Neuronal stem cell (in vitro differentiated cells): ENCODE results near the gene ROBO2.

Experiments used
- DNase-seq: peaks from one replicate; pipeline ENCODE4 v3.0.0-alpha.2; 2013; ENCODE audit warnings: low spot score
- H2AFZ ChIP-seq: one replicate; pipeline ENCODE4 v1.6.1; 2013; ENCODE audit warnings: mild to moderate bottlenecking, low read length, inconsistent platforms
- H2AK5ac ChIP-seq: 2 replicates; pipeline ENCODE4 v1.6.1; 2013; ENCODE audit warnings: low read depth, mild to moderate bottlenecking, inconsistent platforms, low read length, moderate library complexity, mixed read lengths
- H2BK120ac ChIP-seq: 2 replicates; pipeline ENCODE4 v1.6.1; 2013; ENCODE audit warnings: low read depth, mild to moderate bottlenecking, inconsistent platforms, low read length, moderate library complexity, mixed read lengths
- H2BK12ac ChIP-seq: one replicate; pipeline ENCODE4 v1.6.1; 2013; ENCODE audit warnings: low read length, inconsistent platforms
- H2BK15ac ChIP-seq: 2 replicates; pipeline ENCODE4 v1.6.1; 2013; ENCODE audit warnings: mild to moderate bottlenecking, low read length, inconsistent platforms, mixed read lengths
- H2BK5ac ChIP-seq: one replicate; pipeline ENCODE4 v1.6.1; 2013; ENCODE audit warnings: inconsistent platforms, mild to moderate bottlenecking, low read length, moderate library complexity
- H3K14ac ChIP-seq: one replicate; pipeline ENCODE4 v1.6.1; 2013; ENCODE audit warnings: low read length, inconsistent platforms
- H3K18ac ChIP-seq: 2 replicates; pipeline ENCODE4 v1.6.1; 2013; ENCODE audit warnings: low read length, inconsistent platforms
- H3K23ac ChIP-seq: 2 replicates; pipeline ENCODE4 v1.6.1; 2013; ENCODE audit warnings: low read depth, mild to moderate bottlenecking, mixed read lengths, low read length, inconsistent platforms; ENCODE audit not compliant: poor library complexity
- H3K27ac ChIP-seq: replicated peaks from 3 replicates; pipeline ENCODE4 v1.5.1; 2013; ENCODE audit warnings: low read length, inconsistent platforms
- H3K27me3 ChIP-seq, 3 experiments: 2 replicates each; pipeline ENCODE4 v1.6.1; 2013; ENCODE audit warnings: low read length in 3 of 3, mild to moderate bottlenecking in 2 of 3, inconsistent platforms in 1 of 3, low read depth in 1 of 3, mixed read lengths in 1 of 3, moderate library complexity in 1 of 3; ENCODE audit not compliant: control insufficient read depth in 3 of 3, insufficient read depth in 3 of 3
- H3K36me3 ChIP-seq, 2 donors: replicated peaks in 1 of 2; 2 replicates each; pipeline ENCODE4 v1.6.1; 2013; ENCODE audit warnings: low read length in 2 of 2; ENCODE audit not compliant: control insufficient read depth in 2 of 2, insufficient read depth in 2 of 2
- H3K4ac ChIP-seq: 2 replicates; pipeline ENCODE4 v1.6.1; 2013; ENCODE audit warnings: inconsistent platforms, mild to moderate bottlenecking, low read length, moderate library complexity
- H3K4me1 ChIP-seq, 2 donors: 1 replicate in 1 of 2; 2 replicates in 1 of 2; pipeline ENCODE4 v1.6.1; 2013; ENCODE audit warnings: low read length in 2 of 2, low read depth in 1 of 2; ENCODE audit not compliant: control insufficient read depth in 2 of 2, insufficient read depth in 1 of 2
- H3K4me2 ChIP-seq: one replicate; pipeline ENCODE4 v1.6.1; 2013; ENCODE audit warnings: mild to moderate bottlenecking, low read length, inconsistent platforms; ENCODE audit not compliant: insufficient read depth, poor library complexity, severe bottlenecking
- H3K4me3 ChIP-seq, 2 donors: 2 replicates each; pipeline ENCODE4 v1.5.1; 2013; ENCODE audit warnings: low read length in 2 of 2, mild to moderate bottlenecking in 2 of 2, inconsistent platforms in 1 of 2, moderate library complexity in 1 of 2
- H3K79me1 ChIP-seq: one replicate; pipeline ENCODE4 v1.6.1; 2013; ENCODE audit warnings: low read depth, mild to moderate bottlenecking, inconsistent platforms, low read length, moderate library complexity
- H3K9ac ChIP-seq: one replicate; pipeline ENCODE4 v1.6.1; 2013; ENCODE audit warnings: mild to moderate bottlenecking, low read depth, low read length, inconsistent platforms; ENCODE audit not compliant: poor library complexity
- H3K9me3 ChIP-seq, 2 donors: replicated peaks in 1 of 2; 2 replicates each; pipeline versions ENCODE3 to v1.6.1; 2013; ENCODE audit warnings: low read length in 2 of 2, mild to moderate bottlenecking in 2 of 2, inconsistent platforms in 1 of 2, low read depth in 1 of 2, mixed read lengths in 1 of 2, moderate library complexity in 1 of 2; ENCODE audit not compliant: control insufficient read depth in 2 of 2, insufficient read depth in 1 of 2
- H4K8ac ChIP-seq: one replicate; pipeline ENCODE4 v1.6.1; 2013; ENCODE audit warnings: low read depth, mild to moderate bottlenecking, inconsistent platforms, low read length, moderate library complexity
- H4K91ac ChIP-seq: one replicate; pipeline ENCODE4 v1.6.1; 2013; ENCODE audit warnings: low read length, low read depth, mild to moderate bottlenecking, inconsistent platforms; ENCODE audit not compliant: poor library complexity
- WGBS, 2 donors: extraction: QIAGEN DNeasy Blood & Tissue Kit; methylation state at CpG; one replicate each; pipeline ENCODE4 v1.1.7; 2013; ENCODE audit warnings: missing lambda C conversion rate in 2 of 2, mixed read lengths in 1 of 2; ENCODE audit not compliant: insufficient read length in 2 of 2, insufficient replicate concordance in 1 of 2; ENCODE audit errors: extremely low coverage in 2 of 2; 5-methylcytosine and 5-hydroxymethylcytosine counted together

Gene ROBO2

DNA sequence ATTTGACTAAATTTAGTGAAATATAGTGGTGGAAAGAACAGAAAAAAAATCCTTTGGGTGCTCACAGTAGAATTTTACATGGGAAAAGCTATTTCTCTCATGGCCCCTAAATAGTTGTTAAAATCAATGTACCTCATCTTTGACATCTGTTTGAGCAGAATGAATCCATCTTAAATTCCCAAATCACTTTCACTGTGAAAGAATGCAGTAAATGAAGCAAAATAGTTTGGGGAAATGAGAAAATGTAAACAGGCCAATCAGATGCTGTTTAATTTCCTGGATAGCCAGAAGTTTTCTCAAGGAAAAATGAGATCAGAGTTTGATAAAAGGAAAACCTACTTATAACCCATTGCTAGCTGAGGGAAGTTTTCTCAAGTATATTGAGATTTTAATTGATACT lies 406.9 kb downstream of the ROBO2 start:
- no peaks in the 10 kb centered on the region for H3K4me1 ChIP-seq
- H3K79me1 ChIP-seq = peaks cover 1% of the 10 kb centered on the region
- H3K4me3 ChIP-seq = no peak overlapping the region
- no peak overlapping the region for H2AK5ac ChIP-seq
- H3K9me3 ChIP-seq = no peaks in the 10 kb centered on the region
- no peak overlapping the region for H3K23ac ChIP-seq
- DNase-seq = no peak
- no peak overlapping the region for H3K14ac ChIP-seq
- H2BK120ac ChIP-seq = no peak overlapping the region
- H3K27ac ChIP-seq = no peak overlapping the region
- no peak overlapping the region for H3K4ac ChIP-seq
- H3K18ac ChIP-seq = no peak overlapping the region
- no peak overlapping the region for H2BK12ac ChIP-seq
- H4K91ac ChIP-seq = no peak overlapping the region
- no peak overlapping the region for H2BK15ac ChIP-seq
- no peak overlapping the region for H3K4me2 ChIP-seq
- H2BK5ac ChIP-seq = no peak overlapping the region
- no peak overlapping the region for H2AFZ ChIP-seq
- no peak overlapping the region for H4K8ac ChIP-seq
- H3K9ac ChIP-seq = no peak overlapping the region
- H3K36me3 ChIP-seq = no peaks in the 10 kb centered on the region
- no peaks in the 10 kb centered on the region for H3K27me3 ChIP-seq

DNA sequence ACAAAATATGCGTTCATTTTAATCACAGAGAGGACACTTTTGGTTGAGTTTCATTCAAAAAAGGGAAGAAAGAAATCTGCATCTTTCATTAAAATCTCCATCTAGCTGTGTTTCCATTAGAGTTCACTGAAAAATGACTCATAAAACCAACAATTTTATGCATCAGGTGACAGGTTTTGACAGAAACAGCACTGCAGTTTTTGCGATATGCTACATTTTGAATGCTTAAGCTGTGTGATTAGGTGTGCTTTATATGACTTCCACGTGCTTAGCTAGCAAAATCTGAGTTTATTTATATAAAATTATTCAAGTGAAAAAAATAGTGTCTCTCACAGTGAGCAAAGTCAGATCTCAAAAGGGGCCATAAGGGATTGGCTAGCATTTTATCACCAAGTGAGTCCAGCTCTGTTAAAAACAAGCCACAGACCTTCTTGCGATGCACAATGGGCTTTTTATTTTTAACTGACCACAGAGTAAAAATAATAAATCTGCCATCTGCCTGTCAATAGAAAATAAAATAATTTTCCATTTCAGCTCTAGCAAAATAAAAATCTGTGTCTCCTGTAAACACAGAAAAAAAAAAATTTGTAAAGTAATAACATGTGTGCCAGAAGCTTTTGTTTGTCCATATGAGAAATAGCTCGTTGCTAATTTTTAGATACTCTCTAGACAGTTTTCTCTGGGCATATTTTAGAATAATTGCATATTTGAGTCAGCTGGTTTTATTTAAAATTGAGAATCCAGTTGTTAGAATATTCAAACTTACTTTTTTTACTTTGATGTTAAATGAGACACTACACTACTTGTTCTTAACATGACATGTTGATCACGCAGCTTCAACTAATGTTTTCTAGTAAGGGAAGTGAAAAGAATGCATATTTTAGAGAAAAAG lies 409.8 kb downstream of the ROBO2 start:
- H3K36me3 ChIP-seq = no peaks in the 10 kb centered on the region
- H3K18ac ChIP-seq = no peak overlapping the region
- H3K4ac ChIP-seq = no peak overlapping the region
- no peak overlapping the region for H2BK120ac ChIP-seq
- H2AFZ ChIP-seq = no peak overlapping the region
- no peak overlapping the region for H4K8ac ChIP-seq
- no peak for DNase-seq
- no peak overlapping the region for H2BK5ac ChIP-seq
- peaks cover 1% of the 10 kb centered on the region for H3K79me1 ChIP-seq
- H4K91ac ChIP-seq = no peak overlapping the region
- H3K27ac ChIP-seq = no peak overlapping the region
- H2AK5ac ChIP-seq = no peak overlapping the region
- no peak overlapping the region for H3K4me2 ChIP-seq
- no peaks in the 10 kb centered on the region for H3K9me3 ChIP-seq
- WGBS, 2 donors = no CpG with 5 or more reads among the region's 6 CpGs
- no peak overlapping the region for H2BK12ac ChIP-seq
- H3K9ac ChIP-seq = no peak overlapping the region
- H3K4me1 ChIP-seq = no peaks in the 10 kb centered on the region
- no peak overlapping the region for H3K4me3 ChIP-seq
- no peak overlapping the region for H3K23ac ChIP-seq
- no peak overlapping the region for H3K14ac ChIP-seq
- no peak overlapping the region for H2BK15ac ChIP-seq
- no peaks in the 10 kb centered on the region for H3K27me3 ChIP-seq

DNA sequence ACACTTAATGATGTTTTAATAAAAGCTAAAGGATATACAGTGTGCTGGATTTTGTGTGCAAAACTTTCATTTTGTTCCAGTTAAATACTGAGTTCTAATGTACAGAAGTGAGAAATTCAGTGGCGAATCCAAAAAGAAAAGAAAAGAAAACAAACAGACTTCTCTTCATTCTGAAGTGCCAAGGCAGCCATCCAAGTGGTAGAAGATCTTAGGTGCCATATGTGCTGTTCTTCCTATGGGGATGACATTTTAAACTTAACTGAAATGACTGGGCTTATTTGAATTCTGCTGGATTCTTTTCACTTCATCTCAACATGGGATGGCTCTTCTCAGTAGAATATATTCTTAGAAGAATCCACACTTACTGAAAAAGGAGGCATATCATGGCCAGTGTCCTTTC lies 416.5 kb downstream of the ROBO2 start:
- H3K9ac ChIP-seq = no peak overlapping the region
- H3K4me2 ChIP-seq = no peak overlapping the region
- no peak overlapping the region for H2AFZ ChIP-seq
- no peak overlapping the region for H2AK5ac ChIP-seq
- no peak overlapping the region for H3K23ac ChIP-seq
- H3K4ac ChIP-seq = no peak overlapping the region
- no peak overlapping the region for H2BK12ac ChIP-seq
- no peak overlapping the region for H3K4me3 ChIP-seq
- H3K36me3 ChIP-seq = no peaks in the 10 kb centered on the region
- H2BK15ac ChIP-seq = no peak overlapping the region
- H3K14ac ChIP-seq = no peak overlapping the region
- no peak for DNase-seq
- WGBS, 2 donors = no CpG with 5 or more reads among the region's 1 CpG
- H2BK120ac ChIP-seq = no peak overlapping the region
- H4K8ac ChIP-seq = no peak overlapping the region
- H4K91ac ChIP-seq = no peak overlapping the region
- H3K18ac ChIP-seq = no peak overlapping the region
- peaks cover 0 to 3% of the 10 kb centered on the region in 2 donors for H3K4me1 ChIP-seq
- H3K79me1 ChIP-seq = no peaks in the 10 kb centered on the region
- no peaks in the 10 kb centered on the region for H3K9me3 ChIP-seq
- peak overlapping the region; percentile 80 for H3K27ac ChIP-seq
- no peaks in the 10 kb centered on the region for H3K27me3 ChIP-seq
- no peak overlapping the region for H2BK5ac ChIP-seq

DNA sequence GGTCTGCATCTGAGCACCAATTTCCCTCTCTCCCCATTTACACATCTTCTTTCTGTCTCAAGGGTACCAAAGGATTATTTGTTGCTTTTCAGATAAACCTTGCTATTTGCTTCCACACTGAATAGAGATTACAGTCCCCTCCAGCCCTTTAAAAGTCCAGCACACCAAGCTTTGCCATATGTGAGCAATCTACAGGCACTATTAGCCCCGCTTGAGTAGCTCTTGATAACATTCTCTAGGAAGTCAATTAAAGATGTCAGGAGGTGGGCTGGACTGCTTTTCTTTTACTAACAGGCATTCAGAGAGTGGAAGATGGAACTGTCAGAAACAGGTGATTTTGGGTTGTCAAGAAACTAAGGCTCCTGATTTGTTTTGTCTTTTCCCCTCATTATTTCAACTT lies 417.0 kb downstream of the ROBO2 start:
- Histone ChIP-seq H3K4me1 (peaks cover 0 to 3% of the 10 kb centered on the region in 2 donors), H3K23ac (no peak overlapping the region), H2BK15ac (no peak overlapping the region), H4K91ac (no peak overlapping the region), H3K9ac (no peak overlapping the region), H4K8ac (no peak overlapping the region), H2AFZ (no peak overlapping the region), H2AK5ac (no peak overlapping the region), H3K4ac (no peak overlapping the region), H3K27me3 (no peaks in the 10 kb centered on the region), H2BK120ac (no peak overlapping the region), H3K79me1 (no peaks in the 10 kb centered on the region), H3K4me3 (no peak overlapping the region), H2BK12ac (no peak overlapping the region), H3K18ac (no peak overlapping the region), H3K9me3 (no peaks in the 10 kb centered on the region), H3K4me2 (no peak overlapping the region), H3K27ac (peak overlapping the region; percentile 80), H3K14ac (no peak overlapping the region), H2BK5ac (no peak overlapping the region), H3K36me3 (no peaks in the 10 kb centered on the region)
- WGBS, 2 donors = no CpG with 5 or more reads among the region's 1 CpG
- DNase-seq = peak; percentile 20
